Smooth muscle cell (in vitro differentiated cells): Measurements from ENCODE around the gene HP1BP3. TPM values are rescaled to one million over a fixed set of nuclear protein-coding genes. Genes with fewer than 3 reads are reported as not detected.

ENCODE experiments used
- DNase-seq: peaks from one replicate; lab custom pipeline; 2025; ENCODE audit not compliant: unreplicated experiment; lab: John Stamatoyannopoulos, UW
- H2AFZ ChIP-seq: fragments of 200-600 bp; sonication (generic); 2 replicates; pipeline ENCODE4 v1.6.0; 2016; ENCODE audit warnings: antibody characterized with exemption, low read depth, mild to moderate bottlenecking
- H3F3A ChIP-seq: fragments of 200-600 bp; sonication (generic); 2 replicates; pipeline ENCODE4 v1.6.0; 2017; ENCODE audit warnings: antibody characterized with exemption, low read depth
- H3K27ac ChIP-seq: fragments of 200-600 bp; sonication (generic); 2 replicates; pipeline ENCODE4 v1.5.1; 2016; ENCODE audit warnings: low read depth, mild to moderate bottlenecking
- H3K27me3 ChIP-seq: fragments of 200-600 bp; sonication (generic); 2 replicates; pipeline ENCODE4 v1.6.1; 2016; ENCODE audit warnings: low read depth, mild to moderate bottlenecking
- H3K36me3 ChIP-seq: fragments of 200-600 bp; sonication (generic); 2 replicates; pipeline ENCODE4 v1.5.1; 2016; ENCODE audit warnings: low read depth
- H3K4me1 ChIP-seq: fragments of 200-600 bp; sonication (generic); 2 replicates; pipeline ENCODE4 v1.5.1; 2016; ENCODE audit warnings: low read depth
- H3K4me2 ChIP-seq: fragments of 200-600 bp; sonication (generic); 2 replicates; pipeline ENCODE4 v1.6.0; 2016; ENCODE audit warnings: mild to moderate bottlenecking
- H3K4me3 ChIP-seq: fragments of 200-600 bp; sonication (generic); 2 replicates; pipeline ENCODE4 v1.5.1; 2016; ENCODE audit warnings: mild to moderate bottlenecking
- H3K79me2 ChIP-seq: fragments of 200-600 bp; sonication (generic); 2 replicates; pipeline ENCODE4 v1.6.0; 2016; ENCODE audit warnings: low read depth, mild to moderate bottlenecking
- H3K9ac ChIP-seq: fragments of 200-600 bp; sonication (generic); 2 replicates; pipeline ENCODE4 v1.6.0; 2016; ENCODE audit warnings: low read depth
- H3K9me3 ChIP-seq: fragments of 200-600 bp; sonication (generic); replicated peaks from 2 replicates; pipeline ENCODE4 v1.5.1; 2016; ENCODE audit warnings: low read depth
- H4K20me1 ChIP-seq: fragments of 200-600 bp; sonication (generic); 2 replicates; pipeline ENCODE4 v1.6.0; 2016; ENCODE audit warnings: low read depth
- CTCF ChIP-seq: fragments of 200-600 bp; sonication (generic); IDR thresholded peaks from 2 replicates; pipeline ENCODE4 v1.5.1; 2017; ENCODE audit warnings: borderline replicate concordance, mild to moderate bottlenecking, antibody characterized with exemption; ENCODE audit not compliant: insufficient read depth, poor library complexity, severe bottlenecking
- WGBS: methylation state at CpG from one replicate; pipeline ENCODE4 v1.1.7; 2016; ENCODE audit warnings: low lambda C conversion rate; 5-methylcytosine and 5-hydroxymethylcytosine counted together
- polyA plus RNA-seq: library from polyadenylated mRNA; unstranded; fragments of >200 nt; fragmentation: Nextera tagmentation; extraction: Ambion mirVana; gene quantifications from 2 replicates; pipeline ENCODE4 v1.2.1, GENCODE V29; 2016
- total RNA-seq: library from RNA; depleted of rRNA; stranded (reverse); fragments of >200 nt; gene quantifications from 2 replicates; pipeline ENCODE4 v1.2.3, GENCODE V29; 2014

Gene HP1BP3
- total and polyA plus RNA-seq, 2 experiments from 2014 or later = 77.9 to 110 TPM

DNA sequence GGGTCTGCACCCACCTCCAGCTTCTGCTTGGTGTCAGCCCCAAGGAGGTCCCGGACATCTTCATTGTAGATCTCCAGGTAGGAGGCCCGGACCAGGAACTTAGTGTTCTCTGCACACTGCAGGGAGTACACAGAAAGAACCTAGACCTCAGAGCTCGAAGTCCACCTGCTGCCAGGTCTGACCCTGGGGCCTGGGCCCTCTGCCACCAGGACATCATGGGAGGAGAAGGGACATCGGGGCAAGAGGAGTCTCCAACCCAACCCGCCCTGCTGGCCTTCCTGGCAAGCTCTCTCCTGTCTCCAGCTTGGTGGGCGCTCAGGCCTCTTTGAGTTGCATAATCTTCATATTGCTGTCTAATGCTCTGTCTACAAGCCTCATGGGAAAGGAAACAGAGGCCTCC is 73.7 kb downstream of the HP1BP3 start:
- H4K20me1 ChIP-seq = no peaks in the 10 kb centered on the region
- no peak overlapping the region for H3K4me2 ChIP-seq
- H2AFZ ChIP-seq = no peak overlapping the region
- 98% methylated on average over 6 of the region's 6 CpGs for WGBS
- no peak overlapping the region for H3K9ac ChIP-seq
- no peaks in the 10 kb centered on the region for H3F3A ChIP-seq
- H3K9me3 ChIP-seq = no peaks in the 10 kb centered on the region
- H3K36me3 ChIP-seq = no peaks in the 10 kb centered on the region
- H3K27me3 ChIP-seq = no peaks in the 10 kb centered on the region
- DNase-seq = no peak
- TF ChIP-seq CTCF = no peak
- H3K79me2 ChIP-seq = no peaks in the 10 kb centered on the region
- H3K4me3 ChIP-seq = no peak overlapping the region
- no peaks in the 10 kb centered on the region for H3K4me1 ChIP-seq
- no peak overlapping the region for H3K27ac ChIP-seq

DNA sequence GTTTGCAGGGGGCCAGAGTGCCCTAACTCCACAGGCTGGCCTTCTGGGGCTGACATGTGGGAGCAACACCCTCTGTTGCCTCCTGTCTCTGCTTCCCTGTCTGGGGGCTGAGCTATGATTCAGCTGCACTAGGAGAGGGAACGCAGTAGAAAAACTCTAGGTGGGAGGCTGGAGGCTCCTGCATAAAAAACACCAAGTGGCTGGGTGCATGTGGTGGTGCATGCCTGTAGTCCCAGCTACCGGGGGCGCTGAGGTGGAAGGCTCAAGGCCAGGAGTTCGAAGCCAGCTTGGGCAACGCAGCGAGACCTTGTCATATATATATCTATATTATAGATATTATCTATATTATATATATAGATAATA is 74.9 kb downstream of the HP1BP3 start:
- Histone ChIP-seq H3K4me2 (no peak overlapping the region), H4K20me1 (no peaks in the 10 kb centered on the region), H3K27ac (no peak overlapping the region), H3F3A (peaks cover 4% of the 10 kb centered on the region), H3K36me3 (no peaks in the 10 kb centered on the region), H3K4me1 (no peaks in the 10 kb centered on the region), H3K4me3 (no peak overlapping the region), H3K27me3 (no peaks in the 10 kb centered on the region), H3K9ac (no peak overlapping the region), H3K9me3 (no peaks in the 10 kb centered on the region), H2AFZ (no peak overlapping the region), H3K79me2 (no peaks in the 10 kb centered on the region)
- TF ChIP-seq CTCF = no peak
- no peak for DNase-seq
- WGBS = 82% methylated on average over 6 of the region's 6 CpGs

GRCh38 chr1:20711285-20712214 is 75.6 kb downstream of the HP1BP3 start:
- Histone ChIP-seq H3K9ac (no peak overlapping the region), H3F3A (peaks cover 10% of the 10 kb centered on the region), H3K27ac (no peak overlapping the region), H3K4me2 (no peak overlapping the region), H4K20me1 (no peaks in the 10 kb centered on the region), H3K36me3 (no peaks in the 10 kb centered on the region), H3K9me3 (no peaks in the 10 kb centered on the region), H3K79me2 (no peaks in the 10 kb centered on the region), H3K4me3 (no peak overlapping the region), H3K27me3 (no peaks in the 10 kb centered on the region), H3K4me1 (no peaks in the 10 kb centered on the region), H2AFZ (no peak overlapping the region)
- 89% methylated on average over 29 of the region's 29 CpGs for WGBS
- no peak for DNase-seq
- no peak for TF ChIP-seq CTCF
